ENCODE measurements around the gene RPS8. TPM values are rescaled to one million over a fixed set of nuclear protein-coding genes. Genes with fewer than 3 reads are reported as not detected.

The RPS8 gene
- total RNA-seq, 1 experiment from 2014 or later, result 2,296 TPM

DNA sequence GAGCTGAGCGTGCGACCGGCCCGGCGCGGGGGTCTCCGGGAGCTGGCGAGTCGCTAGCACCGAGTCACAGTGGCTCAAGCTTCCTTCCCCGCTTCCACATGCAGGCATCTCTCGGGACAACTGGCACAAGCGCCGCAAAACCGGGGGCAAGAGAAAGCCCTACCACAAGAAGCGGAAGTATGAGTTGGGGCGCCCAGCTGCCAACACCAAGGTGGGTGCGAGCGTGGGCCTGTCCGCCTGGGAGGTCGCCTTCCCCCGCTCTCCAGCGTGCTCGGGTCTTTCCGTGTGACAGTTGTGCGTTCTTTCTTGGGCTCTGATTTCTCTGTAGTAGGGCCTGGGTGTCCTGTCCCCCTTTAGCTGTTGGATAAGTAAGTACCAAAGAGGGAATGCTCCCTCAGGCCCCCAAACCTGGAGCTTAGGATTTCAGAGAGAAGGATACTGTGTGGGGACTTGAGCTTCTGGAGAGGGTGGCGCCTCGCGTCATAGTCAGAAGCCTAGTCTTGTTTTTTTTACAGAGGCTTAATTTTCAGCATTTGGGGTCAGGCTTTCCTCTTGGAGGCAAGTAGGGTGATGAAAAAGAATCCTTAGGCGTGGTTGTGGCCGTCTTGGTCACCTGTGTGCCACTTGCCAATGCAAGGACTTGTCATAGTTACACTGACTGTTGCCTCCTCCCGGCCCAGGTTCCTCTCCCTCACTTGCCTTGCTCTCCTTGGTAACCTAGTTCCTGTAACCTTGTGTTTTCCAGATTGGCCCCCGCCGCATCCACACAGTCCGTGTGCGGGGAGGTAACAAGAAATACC lies 790 bp downstream of the RPS8 start:
- H2AFZ ChIP-seq (ENCODE audit: low read depth, low read length, poor library complexity, severe bottlenecking), result no peak overlapping the region

GRCh38 chr1:44776730-44777068 lies 1.4 kb downstream of the RPS8 start:
- intact Hi-C loops (cut with micrococcal nuclease), result no loop called here
- H3K27ac ChIP-seq (ENCODE audit: low read depth, low read length), result peak overlapping the region; percentile 86
- no TSS peak for BruUV-seq (replicated peaks)
- ChIA-PET CTCF (no interaction called here), RAD21 (ENCODE audit: low non-redundant PET in 1 of 2, low total read pairs in 2 of 2, uncharacterized antibody in 2 of 2, unreplicated experiment in 2 of 2) (no interaction called here), POLR2A (interaction anchor here (1.7 to 3.5 kb wide), 5 partner anchors 9 to 55 kb away, joined by 11 to 39 read pairs (median 16); partner anchors contain the start of gene RNU5D-1)
- H3K4me2 ChIP-seq (ENCODE audit: low read length), result peak overlapping the region; percentile 99
- peaks cover 28 to 49% of the 10 kb centered on the region in 2 experiments for H3K36me3 ChIP-seq (ENCODE audit: control insufficient read depth in 1 of 2, insufficient read depth in 2 of 2, low read length in 2 of 2)
- DNase-seq (ENCODE audit: low read depth, low spot score), result no peak
- H3K4me3 ChIP-seq (replicated peaks in 1 of 2; ENCODE audit: low read depth in 1 of 2, low read length in 2 of 2), result peak overlapping the region; percentile 92 to 99
- ATAC-seq, result no peak
- H3K9me2 ChIP-seq (ENCODE audit: insufficient read depth), result no peaks in the 10 kb centered on the region
- no peak overlapping the region for H2AFZ ChIP-seq (ENCODE audit: low read depth, low read length, poor library complexity, severe bottlenecking)
- H4K20me1 ChIP-seq (ENCODE audit: insufficient read depth), result peaks cover 18% of the 10 kb centered on the region; the same call in 1 of the 2 replicates
- peaks cover 10 to 24% of the 10 kb centered on the region in 2 experiments for H3K4me1 ChIP-seq (ENCODE audit: control insufficient read depth in 1 of 2, insufficient read depth in 2 of 2, low read length in 2 of 2)
- H3K9ac ChIP-seq (ENCODE audit: low read length), result peak overlapping the region; percentile 100
- H3K27me3 ChIP-seq (ENCODE audit: insufficient read depth, low read length), result no peaks in the 10 kb centered on the region
- H3K9me3 ChIP-seq (ENCODE audit: control insufficient read depth in 1 of 2, insufficient read depth in 1 of 2, low read depth in 1 of 2, low read length in 2 of 2), result no peaks in the 10 kb centered on the region
- peaks cover 43% of the 10 kb centered on the region for H3K79me2 ChIP-seq (ENCODE audit: insufficient read depth, low read length)
- TF ChIP-seq SP1 (IDR thresholded peaks at IDR 0.05; ENCODE audit: low read depth) (no peak), ZFX (IDR thresholded peaks at IDR 0.05) (no peak), CEBPB (IDR thresholded peaks at IDR 0.05; ENCODE audit: low read depth) (no peak), REST (IDR thresholded peaks at IDR 0.05; ENCODE audit: low read depth) (no peak), YY1 (IDR thresholded peaks at IDR 0.05; ENCODE audit: extremely low read depth, insufficient replicate concordance, low read depth, low read length) (no peak), SIN3A (IDR thresholded peaks at IDR 0.05; ENCODE audit: low read depth) (no peak)
- TF ChIP-seq, protein P1, sequence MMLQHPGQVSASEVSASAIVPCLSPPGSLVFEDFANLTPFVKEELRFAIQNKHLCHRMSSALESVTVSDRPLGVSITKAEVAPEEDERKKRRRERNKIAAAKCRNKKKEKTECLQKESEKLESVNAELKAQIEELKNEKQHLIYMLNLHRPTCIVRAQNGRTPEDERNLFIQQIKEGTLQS (IDR thresholded peaks at IDR 0.05), result no peak

More for the DNA sequence above, 790 bp downstream of the RPS8 start:
- Histone ChIP-seq H3K4me2 (ENCODE audit: low read length) (peak overlapping the region; percentile 99), H3K9me2 (ENCODE audit: insufficient read depth) (no peaks in the 10 kb centered on the region), H3K4me3 (replicated peaks in 1 of 2; ENCODE audit: low read depth in 1 of 2, low read length in 2 of 2) (peak overlapping the region; percentile 92 to 99), H3K36me3 (ENCODE audit: control insufficient read depth in 1 of 2, insufficient read depth in 2 of 2, low read length in 2 of 2) (peaks cover 28 to 44% of the 10 kb centered on the region in 2 experiments), H4K20me1 (ENCODE audit: insufficient read depth) (peaks cover 18% of the 10 kb centered on the region; the same call in 1 of the 2 replicates), H3K4me1 (ENCODE audit: control insufficient read depth in 1 of 2, insufficient read depth in 2 of 2, low read length in 2 of 2) (peaks cover 10 to 24% of the 10 kb centered on the region in 2 experiments), H3K27me3 (ENCODE audit: insufficient read depth, low read length) (no peaks in the 10 kb centered on the region), H3K27ac (ENCODE audit: low read depth, low read length) (peak overlapping the region; percentile 86), H3K79me2 (ENCODE audit: insufficient read depth, low read length) (peaks cover 43% of the 10 kb centered on the region), H3K9me3 (ENCODE audit: control insufficient read depth in 1 of 2, insufficient read depth in 1 of 2, low read depth in 1 of 2, low read length in 2 of 2) (no peaks in the 10 kb centered on the region), H3K9ac (ENCODE audit: low read length) (peak overlapping the region; percentile 100)
- no peak for TF ChIP-seq TCF7L2 (IDR thresholded peaks at IDR 0.05; ENCODE audit: borderline replicate concordance, extremely low read depth, insufficient read depth, insufficient read length)
- TF ChIP-seq FOSL1 (IDR thresholded peaks at IDR 0.05; ENCODE audit: low read depth), result no peak
- TF ChIP-seq ZFX (IDR thresholded peaks at IDR 0.05), result peak; percentile 59; the same call in 1 of the 2 replicates
- ChIA-PET RAD21 (ENCODE audit: low non-redundant PET in 1 of 2, low total read pairs in 2 of 2, uncharacterized antibody in 2 of 2, unreplicated experiment in 2 of 2) (no interaction called here), CTCF (interaction anchor here (1.6 kb wide), 2 partner anchors 45 to 55 kb away, joined by 3 read pairs; partner anchors contain the start of gene RNU5D-1), POLR2A (interaction anchor here (0.7 to 3.5 kb wide), 11 partner anchors 9 to 54 kb away, joined by 3 to 39 read pairs (median 10); partner anchors contain the start of genes DYNLT4, PLK3 and RNU5D-1)
- TSS peak; percentile 62 for BruUV-seq (replicated peaks)
- DNase-seq (ENCODE audit: low read depth, low spot score) (no peak), ATAC-seq (peak; percentile 4; the same call in 1 of the 2 replicates)
- intact Hi-C loops (cut with micrococcal nuclease), result loop anchor here (1.0 kb wide), 1 partner anchor 45 kb away; the partner anchor contains the start of gene RNU5D-1

All from HCT116 (cell line).